CMK (cell line): Measurements from ENCODE around the gene NEK3.
"Not testable (repeated sequence)": the region's sequence is repeated elsewhere in the genome, so short reads cannot be mapped to it uniquely, and the experiment has no call there.

Source experiments
- DNase-seq: peaks from one replicate; pipeline ENCODE4 v3.0.0-alpha.2; 2010; ENCODE audit warnings: low read depth

The NEK3 gene

GRCh38 chr13:52159159-52159982 lies at the start of gene NEK3:
Gene NEK3, minus strand, starts transcription at chr13:52159597. Its CDS starts 3,406 bp downstream, at chr13:52156191.
- DNase-seq: peak; percentile 45

GRCh38 chr13:52208384-52208783 lies 49.0 kb upstream of the NEK3 start:
- DNase-seq: not testable (repeated sequence)

GRCh38 chr13:52207896-52208295 lies 48.5 kb upstream of the NEK3 start:
- DNase-seq: not testable (repeated sequence)

GRCh38 chr13:52207337-52207736 lies 47.9 kb upstream of the NEK3 start:
- not testable (repeated sequence) for DNase-seq

GRCh38 chr13:52204546-52204945 lies 45.1 kb upstream of the NEK3 start:
- DNase-seq: not testable (repeated sequence)

- not testable (repeated sequence) for DNase-seq
Measured at GRCh38 chr13:52203864-52204263, 44.5 kb upstream of the NEK3 start.

- DNase-seq: not testable (repeated sequence)
Measured at GRCh38 chr13:52202506-52202905, 43.1 kb upstream of the NEK3 start.

GRCh38 chr13:52201439-52202193 lies 42.2 kb upstream of the NEK3 start:
- DNase-seq: not testable (repeated sequence)

GRCh38 chr13:52195401-52195837 lies 36.0 kb upstream of the NEK3 start:
- DNase-seq: no peak

GRCh38 chr13:52194184-52194868 lies 34.9 kb upstream of the NEK3 start:
- DNase-seq: peak; percentile 80

GRCh38 chr13:52193587-52194183 lies 34.3 kb upstream of the NEK3 start:
- DNase-seq: not testable (repeated sequence)

- DNase-seq: peak; percentile 73
Measured at GRCh38 chr13:52187424-52188187, 28.2 kb upstream of the NEK3 start.

GRCh38 chr13:52187029-52187423 lies 27.6 kb upstream of the NEK3 start:
- DNase-seq: no peak

- DNase-seq: not testable (repeated sequence)
Measured at GRCh38 chr13:52181316-52181954, 22.0 kb upstream of the NEK3 start.

GRCh38 chr13:52179925-52180324 lies 20.5 kb upstream of the NEK3 start:
- DNase-seq: no peak

GRCh38 chr13:52177276-52177675 lies 17.9 kb upstream of the NEK3 start:
- no peak for DNase-seq

GRCh38 chr13:52173970-52174369 lies 14.6 kb upstream of the NEK3 start:
- not testable (repeated sequence) for DNase-seq

GRCh38 chr13:52173373-52173772 lies 14.0 kb upstream of the NEK3 start:
- DNase-seq: no peak

- not testable (repeated sequence) for DNase-seq
Measured at GRCh38 chr13:52171686-52172085, 12.3 kb upstream of the NEK3 start.

GRCh38 chr13:52170828-52171391 lies 11.5 kb upstream of the NEK3 start:
- not testable (repeated sequence) for DNase-seq
